ENCODE measurements around the gene ACSF2.

- no peak for TF ChIP-seq CTCF (IDR thresholded peaks at IDR 0.05; ENCODE audit: low read length)
- TF ChIP-seq EZH2 (optimal IDR thresholded peaks at IDR 0.05; ENCODE audit: low read depth, low read length), result no peak
These were observed 32.3 kb downstream of the ACSF2 start for GRCh38 chr17:50458270-50458669.
